ENCODE data around the gene CCDC12.

The CCDC12 gene

GRCh38 chr3:46922426-46922825 lies 54.1 kb downstream of the CCDC12 start:
- no peak for TF ChIP-seq CTCF (IDR thresholded peaks at IDR 0.05; ENCODE audit: borderline replicate concordance, insufficient read depth, low read depth, low read length)
- H3K4me3 ChIP-seq (ENCODE audit: low read depth, low read length): no peak overlapping the region

- TF ChIP-seq CTCF (IDR thresholded peaks at IDR 0.05; ENCODE audit: borderline replicate concordance, insufficient read depth, low read depth, low read length): no peak
Observed at GRCh38 chr3:46921871-46922271, 54.7 kb downstream of the CCDC12 start.

GRCh38 chr3:46921041-46921440 lies 55.5 kb downstream of the CCDC12 start:
- TF ChIP-seq CTCF (IDR thresholded peaks at IDR 0.05; ENCODE audit: borderline replicate concordance, insufficient read depth, low read depth, low read length): no peak
- H3K4me3 ChIP-seq (ENCODE audit: low read depth, low read length): no peak overlapping the region

More at GRCh38 chr3:46921871-46922271, 54.7 kb downstream of the CCDC12 start:
- H3K4me3 ChIP-seq (ENCODE audit: low read depth, low read length): no peak overlapping the region

- no peak for TF ChIP-seq CTCF (IDR thresholded peaks at IDR 0.05; ENCODE audit: borderline replicate concordance, insufficient read depth, low read depth, low read length)
- H3K4me3 ChIP-seq (ENCODE audit: low read depth, low read length): no peak overlapping the region
Observed at GRCh38 chr3:46918634-46919033, 57.9 kb downstream of the CCDC12 start.

GRCh38 chr3:46918202-46918601 lies 58.3 kb downstream of the CCDC12 start:
- TF ChIP-seq CTCF (IDR thresholded peaks at IDR 0.05; ENCODE audit: borderline replicate concordance, insufficient read depth, low read depth, low read length): no peak
- H3K4me3 ChIP-seq (ENCODE audit: low read depth, low read length): no peak overlapping the region

GRCh38 chr3:46917257-46917656 lies 59.3 kb downstream of the CCDC12 start:
- TF ChIP-seq CTCF (IDR thresholded peaks at IDR 0.05; ENCODE audit: borderline replicate concordance, insufficient read depth, low read depth, low read length): no peak
- no peak overlapping the region for H3K4me3 ChIP-seq (ENCODE audit: low read depth, low read length)

GRCh38 chr3:46916799-46917198 lies 59.7 kb downstream of the CCDC12 start:
- H3K4me3 ChIP-seq (ENCODE audit: low read depth, low read length): no peak overlapping the region
- no peak for TF ChIP-seq CTCF (IDR thresholded peaks at IDR 0.05; ENCODE audit: borderline replicate concordance, insufficient read depth, low read depth, low read length)

All from GM12875 (cell line).